GM18873 (cell line): ENCODE measurements around the gene IFITM10.

Source experiments
- ATAC-seq: cut with Tn5 transposase; IDR thresholded peaks from one replicate; pipeline ENCODE4 v1.9.1; 2021; ENCODE audit warnings: mild to moderate bottlenecking, moderate library complexity, moderate number of reproducible peaks; ENCODE audit not compliant: unreplicated experiment, low FRiP score

IFITM10 gene

DNA sequence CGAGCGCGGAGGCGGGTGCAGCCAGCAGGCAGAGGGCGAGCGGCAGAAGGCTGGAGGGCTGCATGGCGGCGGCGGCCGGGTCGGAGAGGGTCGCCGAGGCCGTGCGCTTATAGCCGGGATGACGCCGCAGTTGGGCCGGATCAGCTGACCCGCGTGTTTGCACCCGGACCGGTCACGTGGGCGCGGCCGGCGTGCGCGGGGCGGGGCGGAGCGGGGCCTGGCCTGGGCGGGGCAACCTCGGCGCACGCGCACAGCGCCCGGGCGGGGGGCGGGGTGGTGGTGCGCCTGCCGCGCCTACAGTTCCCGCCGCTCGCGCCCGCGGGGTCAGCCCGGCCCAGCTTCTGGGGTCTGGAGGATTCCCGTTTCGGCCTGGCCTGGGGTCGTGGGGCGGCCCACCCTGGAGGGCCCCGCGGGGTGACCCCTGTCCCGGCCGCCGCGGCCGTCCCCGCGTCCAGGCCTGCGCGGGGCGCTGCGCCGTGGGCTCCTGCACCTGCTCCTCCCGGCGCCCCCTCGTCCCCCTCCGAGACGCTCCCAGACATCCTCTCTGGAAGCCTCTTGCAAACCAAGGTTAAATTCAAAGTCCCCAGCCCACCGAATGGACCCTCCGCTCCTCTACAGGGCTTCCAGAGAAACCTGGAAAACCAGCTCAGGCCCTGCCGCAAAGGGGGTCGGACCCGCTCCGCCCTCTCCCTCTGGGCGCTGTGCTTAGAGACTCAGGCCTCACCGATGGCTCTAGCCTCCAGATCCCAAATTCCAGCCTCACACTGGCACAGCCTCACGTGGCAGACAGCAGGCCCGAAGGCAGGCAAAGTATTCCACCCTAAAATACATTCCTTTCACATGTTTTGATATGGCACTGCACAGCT lies 13.6 kb upstream of the IFITM10 start, which contains the start of gene CTSD:
Gene CTSD (minus strand): TSS at position 132 of the 866 bp plus-strand sequence. CDS start 68 bp downstream, at position 64.
- no peak for ATAC-seq

DNA sequence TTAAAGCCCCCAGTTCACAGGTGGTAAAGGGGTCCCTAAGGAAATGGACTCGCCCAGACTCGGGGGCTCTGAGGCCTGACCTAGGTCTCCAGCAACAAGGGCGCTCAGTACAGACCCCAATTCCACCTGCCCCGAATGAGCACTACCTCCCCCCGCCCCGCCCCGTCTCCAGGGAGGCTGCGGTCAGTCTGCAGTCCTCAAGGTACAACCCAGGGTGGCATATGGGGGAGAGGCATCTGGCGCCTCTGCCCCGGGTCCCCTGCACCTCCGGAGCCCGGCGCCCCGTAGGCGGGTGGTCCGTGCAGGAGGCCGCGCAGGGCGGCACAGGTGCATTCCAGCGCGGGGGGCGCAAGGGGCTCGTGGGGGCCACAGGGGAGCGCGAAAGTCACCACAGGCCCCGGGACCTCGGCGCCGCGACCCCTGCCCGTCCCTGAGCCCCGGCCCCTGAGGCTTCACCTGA lies 13.0 kb upstream of the IFITM10 start:
- ATAC-seq: no peak

DNA sequence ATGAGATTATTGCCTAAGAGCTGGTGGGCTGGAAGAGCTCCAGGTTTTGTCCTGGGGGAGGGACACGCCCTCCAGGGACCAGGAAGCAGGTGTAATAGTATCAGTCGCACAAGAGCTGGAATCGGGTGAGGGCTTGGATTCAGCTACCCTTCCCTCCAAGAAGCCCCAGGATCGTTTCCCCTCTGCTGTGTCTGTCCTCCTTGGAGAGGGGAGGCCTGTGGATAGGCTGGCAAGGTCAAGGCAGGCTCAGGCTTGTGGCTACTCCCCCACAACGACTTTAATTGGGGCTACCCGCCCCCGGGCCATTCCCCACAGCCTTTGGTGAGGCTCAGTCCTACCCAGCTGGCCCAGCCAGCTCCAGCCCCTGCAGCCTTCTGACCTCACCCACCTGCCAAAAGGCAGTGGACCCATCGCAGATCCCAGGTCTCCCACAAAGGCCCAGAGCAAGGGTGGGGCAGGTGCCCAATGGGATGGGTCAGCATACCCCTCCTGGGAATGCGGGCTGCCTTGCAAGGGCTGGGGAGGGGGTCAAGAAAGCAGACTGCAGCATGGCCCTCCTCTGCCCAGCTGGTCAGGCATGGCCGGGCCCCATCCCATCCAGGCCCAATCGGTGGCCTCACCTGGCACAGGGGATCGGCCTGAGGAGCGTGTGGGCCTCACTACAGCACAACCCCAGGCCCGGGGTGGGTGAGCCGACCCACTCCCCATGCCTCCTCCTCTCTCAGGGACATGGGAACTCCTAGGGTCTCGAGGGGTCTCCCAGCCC lies 12.3 kb upstream of the IFITM10 start:
- ATAC-seq: no peak

DNA sequence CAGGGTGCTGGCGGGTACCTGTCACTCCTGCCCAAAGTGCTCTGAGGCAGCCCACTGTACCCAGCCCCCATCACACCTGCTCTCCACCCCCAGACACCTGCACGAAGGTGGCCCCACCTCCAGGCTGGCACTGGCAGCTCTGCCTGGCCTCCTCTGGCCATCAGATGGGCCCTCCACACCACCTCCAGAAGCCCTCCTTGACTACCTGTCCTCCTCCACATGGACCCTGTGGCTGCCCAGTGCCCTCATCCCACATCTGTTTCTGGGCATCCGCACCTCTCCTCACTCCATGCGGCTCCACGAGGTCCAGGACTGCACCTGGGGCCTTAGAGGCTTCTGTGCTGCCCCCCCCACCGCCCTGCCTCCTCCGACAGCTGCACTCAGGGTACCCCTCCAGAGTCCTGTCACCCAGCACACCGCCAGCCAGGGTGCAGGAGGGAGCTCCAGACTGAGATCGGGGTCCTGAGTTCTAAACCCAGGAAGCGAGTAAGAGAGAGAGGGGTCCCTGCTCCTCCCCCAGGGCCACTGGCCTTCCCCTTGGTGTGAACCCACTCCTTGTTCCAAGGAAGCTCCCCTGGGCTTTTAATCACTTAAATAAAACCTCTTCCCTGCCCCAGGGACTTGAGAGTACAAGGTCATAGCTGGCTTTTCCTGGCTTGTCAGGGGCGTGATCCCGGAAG lies 11.6 kb upstream of the IFITM10 start:
- ATAC-seq: no peak

DNA sequence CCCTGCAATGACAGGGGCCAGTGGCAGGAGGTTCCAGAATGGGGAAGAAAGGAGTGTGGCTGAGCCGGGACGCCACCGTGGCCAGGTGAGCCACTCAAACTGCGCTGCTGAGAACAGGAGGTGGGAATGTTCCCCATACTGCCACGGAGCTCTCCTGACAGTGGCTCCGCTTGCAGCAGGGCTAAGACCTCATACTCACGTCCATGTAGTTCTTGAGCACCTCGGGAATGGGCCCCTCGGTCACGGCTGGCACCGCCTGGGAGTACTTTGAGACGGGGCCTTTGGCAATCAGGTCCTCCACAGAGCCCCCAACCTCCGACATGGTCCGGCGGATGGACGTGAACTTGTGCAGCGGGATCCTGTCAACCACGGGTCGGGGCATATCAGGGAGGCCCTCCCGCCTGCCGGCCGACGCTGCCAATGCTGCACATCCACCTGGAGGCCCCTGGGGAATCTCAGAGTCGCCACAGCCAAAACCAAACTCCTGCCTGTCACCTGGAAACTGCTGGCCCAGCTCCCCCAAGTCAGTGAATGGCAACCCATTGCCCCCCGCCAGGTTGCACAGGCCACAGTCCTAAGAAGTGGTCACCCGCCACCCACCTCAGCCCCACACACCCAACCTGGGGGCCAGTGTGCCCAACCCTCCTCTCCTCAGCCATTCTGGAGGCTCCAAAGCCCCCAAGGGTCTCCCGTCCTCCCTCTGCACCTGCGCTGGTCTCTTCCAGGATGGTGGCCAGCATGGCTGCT lies 10.9 kb upstream of the IFITM10 start:
- ATAC-seq: no peak

DNA sequence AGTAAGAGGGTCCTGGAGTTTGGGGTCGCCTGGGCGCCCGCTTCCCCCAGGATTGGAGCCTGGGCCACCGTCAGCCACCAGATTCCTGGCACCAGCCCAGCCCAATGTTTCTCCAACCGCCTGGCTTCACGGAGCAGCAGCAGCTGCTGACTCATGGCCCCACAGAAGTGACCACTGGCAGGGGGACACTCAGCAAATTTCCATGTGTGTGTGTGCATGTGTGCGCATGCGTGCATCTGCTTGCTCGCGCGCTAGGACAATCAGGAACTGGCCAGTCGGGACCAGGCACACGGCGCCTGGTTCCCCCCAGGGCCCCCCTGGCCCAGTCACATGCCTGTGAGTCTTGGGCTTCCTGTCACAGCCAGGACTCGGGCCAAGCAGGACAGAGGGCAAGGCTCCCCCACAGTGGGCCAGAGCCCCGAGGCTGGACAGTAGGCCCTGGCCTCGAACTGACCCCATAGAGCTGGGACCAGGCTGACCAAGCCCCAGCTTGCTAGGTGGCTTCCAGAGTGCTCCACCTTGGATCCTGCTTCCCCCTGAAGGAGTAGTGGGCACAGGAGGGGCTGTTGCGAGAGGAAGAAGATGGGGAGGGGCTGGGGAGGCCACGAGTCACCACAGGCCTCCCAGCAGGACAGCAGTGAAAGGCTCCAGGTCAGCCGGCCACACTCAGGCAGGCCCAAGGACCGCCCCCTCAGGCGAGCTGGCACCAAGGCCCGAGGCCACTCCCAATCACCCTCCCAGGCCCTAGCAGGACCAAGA lies 10.1 kb upstream of the IFITM10 start:
- ATAC-seq: no peak

DNA sequence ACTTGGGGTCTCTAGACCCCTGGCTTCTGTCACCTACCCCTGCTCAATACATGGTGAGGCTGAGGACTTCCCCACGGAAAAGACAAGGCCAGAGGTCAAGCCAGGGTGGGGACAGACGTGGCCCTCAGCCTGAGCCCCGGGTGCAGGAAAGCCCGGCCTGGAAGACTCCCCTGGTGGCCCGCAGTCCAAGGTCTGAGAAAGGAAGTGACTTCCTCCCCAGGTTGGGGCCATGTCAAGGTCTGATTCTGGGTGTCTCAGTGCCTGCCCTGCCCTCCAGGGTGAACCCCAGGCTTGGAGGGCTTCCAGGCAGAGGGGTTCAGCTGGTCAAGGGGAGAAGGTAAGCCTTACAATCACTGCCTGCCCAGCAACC lies 9.4 kb upstream of the IFITM10 start:
- ATAC-seq: no peak

DNA sequence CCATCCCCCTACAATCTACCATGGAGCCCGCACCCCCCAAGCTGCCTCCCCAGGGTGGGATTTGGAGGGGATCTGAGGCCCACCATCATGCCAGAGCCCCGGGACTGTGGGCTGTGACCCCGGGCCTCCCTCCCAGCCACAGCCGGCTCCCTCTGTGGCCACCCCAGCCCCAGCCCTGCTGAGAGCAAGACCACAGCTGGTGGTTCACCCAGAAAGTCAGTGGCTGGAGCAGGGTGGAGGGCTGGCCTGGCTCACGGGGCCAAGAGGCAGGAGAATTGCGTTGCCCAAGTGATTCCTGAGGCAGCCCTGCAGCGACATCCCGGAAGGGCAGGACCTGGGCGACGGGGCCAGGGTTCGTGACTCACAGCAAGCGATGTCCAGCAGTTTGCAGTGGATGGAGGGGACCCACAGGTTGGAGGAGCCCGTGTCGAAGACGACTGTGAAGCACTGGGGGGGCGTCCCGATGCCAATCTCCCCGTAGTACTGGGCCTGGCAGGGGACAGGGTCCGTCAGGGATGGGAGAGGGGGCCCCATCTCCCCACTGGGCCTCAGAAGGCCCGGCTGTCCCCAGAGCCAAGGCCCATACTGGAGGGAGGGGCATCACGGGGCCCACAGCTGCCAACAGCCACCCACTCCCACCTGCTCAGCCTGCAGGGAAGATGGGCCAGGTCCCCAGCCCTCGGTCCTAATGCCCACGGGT lies 8.9 kb upstream of the IFITM10 start:
- no peak for ATAC-seq

DNA sequence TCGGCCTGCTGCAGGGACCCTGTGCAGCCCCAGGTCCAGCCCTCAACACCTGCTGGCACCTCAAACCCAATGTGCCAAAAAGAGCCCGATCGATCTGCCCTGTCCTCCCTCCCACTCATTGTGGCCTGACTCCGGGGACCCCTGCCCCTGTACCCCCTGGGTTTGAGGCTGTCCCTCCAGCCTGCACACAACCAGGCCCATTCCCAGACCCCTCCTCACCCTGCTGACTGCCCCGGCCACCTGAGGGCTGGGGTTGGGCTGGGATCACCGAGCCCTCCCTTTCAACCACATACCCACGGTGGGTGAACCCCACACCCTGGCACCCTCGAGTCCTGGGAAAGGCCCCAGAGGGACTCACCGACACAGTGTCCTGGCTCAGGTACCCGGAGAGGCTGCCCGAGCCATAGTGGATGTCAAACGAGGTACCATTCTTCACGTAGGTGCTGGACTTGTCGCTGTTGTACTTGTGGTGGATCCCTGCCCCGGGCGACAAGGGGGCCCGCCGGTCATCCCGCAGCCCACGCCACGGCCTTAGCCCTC lies 8.3 kb upstream of the IFITM10 start:
- ATAC-seq: no peak

DNA sequence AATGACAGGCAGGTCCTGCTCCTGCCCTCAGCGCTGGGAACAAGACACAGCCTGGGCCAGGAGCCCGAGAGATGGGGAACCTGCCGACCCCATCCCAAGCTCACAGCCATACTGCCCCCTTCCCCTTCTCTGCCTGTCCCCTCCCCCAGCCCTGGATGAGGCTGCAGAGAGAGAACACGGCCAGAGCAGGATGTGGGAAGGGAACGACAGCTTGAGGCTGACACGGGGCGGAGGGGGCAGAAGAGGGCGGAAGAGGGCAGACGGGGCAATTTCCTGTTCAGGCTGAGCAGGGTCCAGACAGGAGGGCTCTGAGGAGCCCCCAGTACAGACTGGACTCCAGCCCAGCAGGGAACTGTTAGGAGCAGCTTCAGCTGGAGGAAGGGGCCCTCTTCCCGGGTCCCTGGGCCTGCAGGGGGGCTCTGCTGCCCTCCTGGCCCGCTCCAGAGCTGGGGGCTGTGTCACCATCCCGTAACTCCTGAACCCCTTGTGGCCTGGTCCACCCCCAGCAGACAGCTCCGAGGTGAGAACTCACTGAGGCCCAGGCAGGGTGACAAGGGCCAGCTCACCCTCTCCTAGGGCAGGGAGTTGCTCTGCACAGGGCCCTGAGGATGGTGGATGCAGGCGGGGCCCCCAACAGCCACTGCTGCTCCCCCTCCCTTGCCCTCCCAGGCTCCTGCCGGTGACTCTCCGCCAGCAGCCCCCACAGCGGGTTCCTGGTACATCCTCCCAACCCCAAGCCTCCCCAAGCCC lies 7.6 kb upstream of the IFITM10 start:
- ATAC-seq: no peak

DNA sequence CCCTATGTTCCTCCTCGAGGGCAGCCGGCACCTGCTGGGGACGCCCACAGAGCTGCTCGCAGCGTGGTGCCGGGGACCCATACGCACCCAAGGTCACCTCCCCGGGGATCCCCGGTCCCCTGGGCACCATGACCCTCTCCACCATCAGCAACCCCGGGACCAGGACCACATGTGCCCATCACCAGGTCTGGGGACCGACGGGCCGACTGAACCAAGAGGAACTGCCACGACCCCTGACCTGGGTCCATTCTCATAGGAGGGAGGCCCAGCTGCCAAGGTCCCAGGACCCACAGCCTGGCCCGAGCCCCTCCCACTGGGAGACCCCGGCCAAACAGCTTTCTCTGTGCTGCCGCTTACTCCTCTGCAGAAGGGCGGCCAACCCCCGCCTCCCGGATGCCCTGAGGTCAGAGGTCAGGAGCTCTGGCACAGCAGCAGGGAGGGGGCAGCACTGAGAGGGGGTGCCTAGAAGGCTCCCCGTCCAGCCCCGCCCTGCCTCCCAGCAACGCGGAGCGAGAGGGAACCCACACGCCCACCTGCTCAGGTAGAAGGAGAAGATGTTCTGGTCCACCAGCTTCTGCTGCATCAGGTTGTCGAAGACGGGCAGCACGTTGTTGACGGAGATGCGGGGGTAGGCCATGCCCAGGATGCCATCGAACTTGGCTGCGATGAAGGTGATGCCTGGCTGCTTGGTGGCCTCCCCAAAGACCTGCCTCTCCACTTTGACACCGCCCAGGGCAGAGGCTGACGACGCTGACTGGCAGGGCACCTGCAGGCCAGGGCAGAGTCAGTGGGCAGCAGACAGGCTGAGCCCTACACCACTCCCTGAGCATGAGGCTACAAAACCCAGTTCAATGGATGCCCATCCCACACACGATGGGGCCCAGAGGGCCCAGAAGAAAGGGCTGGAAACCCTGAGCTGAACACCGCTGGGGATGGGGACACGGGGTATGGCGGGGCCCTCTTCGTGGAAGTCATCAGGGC lies 6.7 kb upstream of the IFITM10 start:
- ATAC-seq: no peak

DNA sequence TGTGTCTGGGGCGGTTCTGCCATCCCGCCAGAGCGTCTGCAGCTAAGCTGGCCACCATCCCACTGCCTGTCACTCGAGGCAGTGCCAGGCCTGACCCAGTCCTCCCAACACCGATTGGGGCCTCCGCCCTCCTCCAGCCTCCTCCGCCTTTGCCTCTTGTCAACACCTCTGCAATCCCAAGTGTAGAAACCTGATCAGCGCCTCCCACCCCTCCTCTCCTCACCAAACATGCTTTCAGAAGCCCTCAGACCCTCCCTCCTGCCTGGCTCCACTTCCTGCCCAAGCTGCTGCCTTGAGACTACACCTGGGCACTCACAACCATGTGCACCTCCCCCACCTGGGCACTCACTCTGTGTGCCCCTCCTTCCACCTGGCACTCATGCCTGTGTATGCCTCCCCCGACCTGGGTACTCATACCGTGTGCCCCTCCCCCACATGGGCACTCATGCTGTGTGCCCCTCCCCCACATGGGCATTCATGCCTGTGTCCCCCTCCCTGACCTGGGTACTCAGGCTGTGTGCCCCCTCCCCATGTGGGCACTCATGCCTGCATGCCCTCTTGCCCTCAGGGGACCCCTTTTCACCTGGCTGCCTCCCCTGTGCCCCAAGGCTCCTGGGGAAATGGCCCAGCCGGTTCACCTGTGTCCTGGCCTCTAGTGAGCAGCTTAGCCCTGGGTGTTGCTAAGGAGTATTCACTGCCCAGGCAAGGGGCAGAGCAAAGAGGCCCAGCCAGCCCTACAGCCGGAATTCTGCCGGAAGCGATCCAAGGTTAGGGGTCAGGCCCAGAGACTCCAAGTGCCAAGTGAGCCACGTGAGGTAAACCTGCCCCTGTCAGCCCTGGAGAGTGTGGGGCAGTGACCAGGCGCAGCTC lies 5.5 kb upstream of the IFITM10 start:
- no peak for ATAC-seq

DNA sequence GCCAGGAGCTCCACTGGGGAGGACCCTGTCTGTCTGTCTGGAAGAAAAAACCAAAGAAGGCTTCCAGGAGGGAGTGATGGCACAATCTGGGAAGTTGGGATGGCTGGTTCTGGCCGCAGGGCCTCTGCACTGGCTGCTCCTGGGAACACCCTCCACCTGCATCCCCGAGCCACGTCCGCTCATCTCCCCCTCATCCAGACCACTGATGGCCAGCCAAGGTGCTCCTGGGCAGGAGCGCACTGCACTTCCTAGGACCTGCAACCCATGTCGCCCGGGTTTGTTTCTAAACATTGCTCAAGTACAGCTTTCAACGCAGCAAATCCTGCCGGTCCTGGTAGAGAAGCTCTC lies 4.9 kb upstream of the IFITM10 start:
- no peak for ATAC-seq

DNA sequence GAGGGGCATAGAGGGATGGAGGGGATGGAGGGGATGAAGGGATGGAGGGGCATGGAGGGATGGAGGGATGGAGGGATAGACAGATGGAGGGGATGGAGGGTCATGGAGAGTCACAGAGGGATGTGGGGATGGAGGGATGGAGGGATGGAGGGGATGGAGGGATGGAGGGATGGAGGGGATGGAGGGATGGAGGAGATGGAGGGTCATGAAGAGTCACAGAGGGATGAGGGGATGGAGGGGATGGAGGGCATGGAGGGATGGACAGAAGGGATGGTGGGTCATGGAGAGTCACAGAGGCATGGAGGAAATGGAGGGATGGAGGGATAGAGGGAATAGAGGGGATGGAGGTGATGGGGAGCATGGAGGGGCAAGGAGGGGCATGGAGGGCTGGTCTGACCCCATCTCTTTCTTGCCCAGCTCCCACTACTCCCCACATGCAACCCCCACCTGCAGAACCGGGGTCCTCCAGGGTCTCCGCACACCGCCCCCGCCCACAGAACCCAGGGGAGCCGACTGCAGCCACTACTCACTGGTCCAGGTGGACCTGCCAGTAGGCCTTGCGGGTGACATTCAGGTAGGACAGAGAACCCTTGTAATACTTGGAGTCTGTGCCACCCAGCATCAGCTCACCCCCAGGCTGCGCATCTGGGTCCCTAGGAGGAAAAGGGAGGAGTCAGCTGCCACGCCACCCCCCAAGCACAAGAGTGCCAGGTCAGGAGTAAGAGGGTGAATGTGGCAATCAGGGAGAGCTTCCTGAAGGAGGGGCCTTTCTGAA lies 4.2 kb upstream of the IFITM10 start:
- no peak for ATAC-seq

DNA sequence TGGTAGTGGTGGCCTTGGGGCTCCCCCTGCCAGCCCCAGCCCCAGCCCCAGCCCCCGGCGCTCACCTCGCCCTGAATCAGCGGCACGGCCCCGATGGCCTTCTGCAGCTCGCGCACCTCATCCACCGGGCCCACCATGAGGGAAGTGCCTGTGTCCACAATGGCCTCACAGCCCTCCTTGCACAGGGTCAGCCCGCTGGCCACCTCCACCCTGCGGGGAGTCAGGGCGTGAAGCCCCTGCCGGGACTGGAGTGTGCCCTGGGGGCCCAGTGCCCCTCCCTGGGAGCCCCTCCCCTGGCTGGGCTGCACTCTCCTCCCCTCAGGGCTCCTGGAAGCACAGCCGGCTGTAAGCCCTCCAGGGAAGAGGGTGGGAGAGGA lies 3.5 kb upstream of the IFITM10 start:
- ATAC-seq: no peak
